DND-41 (cell line): Measurements from ENCODE around the gene RNF145.

Source experiments
- EZH2 ChIP-seq: IDR thresholded peaks from 3 replicates; pipeline ENCODE4 v1.6.1; 2012; ENCODE audit warnings: borderline replicate concordance, low read depth, mild to moderate bottlenecking, moderate library complexity, low read length, inconsistent platforms; ENCODE audit not compliant: severe bottlenecking
- TF ChIP-seq, protein P1 (sequence below): IDR thresholded peaks from 2 replicates; pipeline ENCODE4 v1.5.1; 2012; ENCODE audit warnings: borderline replicate concordance, low read length, moderate library complexity, mild to moderate bottlenecking; ENCODE audit not compliant: poor library complexity, severe bottlenecking; ENCODE audit errors: extremely low read depth

- TF ChIP-seq, protein P1, sequence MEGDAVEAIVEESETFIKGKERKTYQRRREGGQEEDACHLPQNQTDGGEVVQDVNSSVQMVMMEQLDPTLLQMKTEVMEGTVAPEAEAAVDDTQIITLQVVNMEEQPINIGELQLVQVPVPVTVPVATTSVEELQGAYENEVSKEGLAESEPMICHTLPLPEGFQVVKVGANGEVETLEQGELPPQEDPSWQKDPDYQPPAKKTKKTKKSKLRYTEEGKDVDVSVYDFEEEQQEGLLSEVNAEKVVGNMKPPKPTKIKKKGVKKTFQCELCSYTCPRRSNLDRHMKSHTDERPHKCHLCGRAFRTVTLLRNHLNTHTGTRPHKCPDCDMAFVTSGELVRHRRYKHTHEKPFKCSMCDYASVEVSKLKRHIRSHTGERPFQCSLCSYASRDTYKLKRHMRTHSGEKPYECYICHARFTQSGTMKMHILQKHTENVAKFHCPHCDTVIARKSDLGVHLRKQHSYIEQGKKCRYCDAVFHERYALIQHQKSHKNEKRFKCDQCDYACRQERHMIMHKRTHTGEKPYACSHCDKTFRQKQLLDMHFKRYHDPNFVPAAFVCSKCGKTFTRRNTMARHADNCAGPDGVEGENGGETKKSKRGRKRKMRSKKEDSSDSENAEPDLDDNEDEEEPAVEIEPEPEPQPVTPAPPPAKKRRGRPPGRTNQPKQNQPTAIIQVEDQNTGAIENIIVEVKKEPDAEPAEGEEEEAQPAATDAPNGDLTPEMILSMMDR, result no peak
- TF ChIP-seq EZH2, result no peak
Measured at GRCh38 chr5:159139802-159140201, 69.6 kb downstream of the RNF145 start.
